ENCODE measurements around the gene ICE1. TPM values are rescaled to one million over a fixed set of nuclear protein-coding genes. Genes with fewer than 3 reads are reported as not detected.
A peak's percentile ranks its signal among the peaks of the same experiment; 100 is the strongest.

Gene ICE1
- total RNA-seq, 1 experiment from 2014 or later = 48.9 TPM

DNA sequence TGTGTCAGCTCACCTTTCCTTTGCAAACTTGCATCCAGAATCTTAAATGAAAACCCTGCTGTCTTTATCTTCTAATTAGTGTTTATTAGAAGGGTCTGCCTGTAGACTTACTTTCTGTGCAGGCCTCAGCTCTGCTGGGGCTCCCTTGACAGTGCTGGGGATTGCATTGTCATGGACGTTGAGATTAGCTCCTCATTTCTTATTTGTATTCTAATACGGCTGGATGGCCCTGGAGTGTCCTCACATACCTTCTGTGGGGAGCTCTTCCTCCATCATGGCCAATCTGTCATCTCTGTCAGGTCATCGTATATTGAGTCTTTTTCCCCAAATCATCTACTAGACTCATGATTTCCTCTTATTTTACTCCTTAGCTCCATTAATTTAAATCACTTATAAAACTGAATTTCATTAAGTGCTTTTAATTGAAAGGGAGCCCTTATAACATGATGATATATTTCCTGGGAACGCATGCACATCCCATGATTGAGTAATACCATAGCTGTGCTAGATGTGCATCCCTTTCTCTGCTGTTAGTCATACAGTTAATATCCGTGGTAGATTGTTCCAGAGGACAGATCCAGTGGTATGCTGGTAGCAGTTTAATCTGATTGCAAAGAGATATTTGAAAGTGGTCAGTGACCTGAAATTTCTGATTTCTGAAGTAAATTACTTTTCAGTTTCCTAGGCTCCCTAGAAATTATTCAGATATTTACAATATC, 61.6 kb downstream of the ICE1 start:
- DNase-seq (ENCODE audit: low spot score) = no peak
- POLR2A ChIA-PET = interaction anchor here (0.5 kb wide), 1 partner anchor 11 kb away, joined by 3 read pairs; no protein-coding TSS in a partner anchor

More for the DNA sequence above, 61.6 kb downstream of the ICE1 start:
- peak overlapping the region; percentile 33; the same call in 1 of the 2 replicates for H3K27ac Mint-ChIP-seq
- H3K9me3 Mint-ChIP-seq = peaks cover 6% of the 10 kb centered on the region
- peaks cover 12% of the 10 kb centered on the region for H3K4me1 Mint-ChIP-seq
- H3K36me3 Mint-ChIP-seq = peaks cover 21% of the 10 kb centered on the region
- H3K4me3 Mint-ChIP-seq = no peak overlapping the region
- TF ChIP-seq GTF2I (CRISPR knock-in tag; conservative IDR thresholded peaks at IDR 0.05) (no peak), MXD4 (CRISPR knock-in tag; IDR thresholded peaks at IDR 0.05; ENCODE audit: borderline replicate concordance) (no peak), ZNF416 (CRISPR knock-in tag; IDR thresholded peaks at IDR 0.05) (no peak), NFYB (CRISPR knock-in tag; conservative IDR thresholded peaks at IDR 0.05; ENCODE audit: low read depth) (no peak), ATF1 (CRISPR knock-in tag; IDR thresholded peaks at IDR 0.05) (no peak), GRHL2 (CRISPR knock-in tag; IDR thresholded peaks at IDR 0.05; ENCODE audit: insufficient replicate concordance, severe bottlenecking) (no peak), KAT7 (CRISPR knock-in tag; IDR thresholded peaks at IDR 0.05; ENCODE audit: borderline replicate concordance) (no peak), FOXJ3 (CRISPR knock-in tag; IDR thresholded peaks at IDR 0.05; ENCODE audit: borderline replicate concordance) (no peak), ELF4 (CRISPR knock-in tag; IDR thresholded peaks at IDR 0.05; ENCODE audit: low read depth) (no peak), TCF7 (CRISPR knock-in tag; IDR thresholded peaks at IDR 0.05; ENCODE audit: low read depth) (no peak), ZBTB21 (CRISPR knock-in tag; IDR thresholded peaks at IDR 0.05; ENCODE audit: borderline replicate concordance) (no peak), OVOL2 (CRISPR knock-in tag; IDR thresholded peaks at IDR 0.05; ENCODE audit: borderline replicate concordance) (no peak), NR3C1 (CRISPR knock-in tag; conservative IDR thresholded peaks at IDR 0.05; ENCODE audit: low read depth) (no peak), ZNF138 (CRISPR knock-in tag; conservative IDR thresholded peaks at IDR 0.05) (no peak), CBFB (CRISPR knock-in tag; IDR thresholded peaks at IDR 0.05; ENCODE audit: low read depth) (no peak)
- TF ChIP-seq, protein P1, sequence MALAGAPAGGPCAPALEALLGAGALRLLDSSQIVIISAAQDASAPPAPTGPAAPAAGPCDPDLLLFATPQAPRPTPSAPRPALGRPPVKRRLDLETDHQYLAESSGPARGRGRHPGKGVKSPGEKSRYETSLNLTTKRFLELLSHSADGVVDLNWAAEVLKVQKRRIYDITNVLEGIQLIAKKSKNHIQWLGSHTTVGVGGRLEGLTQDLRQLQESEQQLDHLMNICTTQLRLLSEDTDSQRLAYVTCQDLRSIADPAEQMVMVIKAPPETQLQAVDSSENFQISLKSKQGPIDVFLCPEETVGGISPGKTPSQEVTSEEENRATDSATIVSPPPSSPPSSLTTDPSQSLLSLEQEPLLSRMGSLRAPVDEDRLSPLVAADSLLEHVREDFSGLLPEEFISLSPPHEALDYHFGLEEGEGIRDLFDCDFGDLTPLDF (CRISPR knock-in tag; IDR thresholded peaks at IDR 0.05) = no peak
- TF ChIP-seq, protein P2, sequence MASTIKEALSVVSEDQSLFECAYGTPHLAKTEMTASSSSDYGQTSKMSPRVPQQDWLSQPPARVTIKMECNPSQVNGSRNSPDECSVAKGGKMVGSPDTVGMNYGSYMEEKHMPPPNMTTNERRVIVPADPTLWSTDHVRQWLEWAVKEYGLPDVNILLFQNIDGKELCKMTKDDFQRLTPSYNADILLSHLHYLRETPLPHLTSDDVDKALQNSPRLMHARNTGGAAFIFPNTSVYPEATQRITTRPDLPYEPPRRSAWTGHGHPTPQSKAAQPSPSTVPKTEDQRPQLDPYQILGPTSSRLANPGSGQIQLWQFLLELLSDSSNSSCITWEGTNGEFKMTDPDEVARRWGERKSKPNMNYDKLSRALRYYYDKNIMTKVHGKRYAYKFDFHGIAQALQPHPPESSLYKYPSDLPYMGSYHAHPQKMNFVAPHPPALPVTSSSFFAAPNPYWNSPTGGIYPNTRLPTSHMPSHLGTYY (CRISPR knock-in tag; IDR thresholded peaks at IDR 0.05) = no peak
- TF ChIP-seq, protein P3, sequence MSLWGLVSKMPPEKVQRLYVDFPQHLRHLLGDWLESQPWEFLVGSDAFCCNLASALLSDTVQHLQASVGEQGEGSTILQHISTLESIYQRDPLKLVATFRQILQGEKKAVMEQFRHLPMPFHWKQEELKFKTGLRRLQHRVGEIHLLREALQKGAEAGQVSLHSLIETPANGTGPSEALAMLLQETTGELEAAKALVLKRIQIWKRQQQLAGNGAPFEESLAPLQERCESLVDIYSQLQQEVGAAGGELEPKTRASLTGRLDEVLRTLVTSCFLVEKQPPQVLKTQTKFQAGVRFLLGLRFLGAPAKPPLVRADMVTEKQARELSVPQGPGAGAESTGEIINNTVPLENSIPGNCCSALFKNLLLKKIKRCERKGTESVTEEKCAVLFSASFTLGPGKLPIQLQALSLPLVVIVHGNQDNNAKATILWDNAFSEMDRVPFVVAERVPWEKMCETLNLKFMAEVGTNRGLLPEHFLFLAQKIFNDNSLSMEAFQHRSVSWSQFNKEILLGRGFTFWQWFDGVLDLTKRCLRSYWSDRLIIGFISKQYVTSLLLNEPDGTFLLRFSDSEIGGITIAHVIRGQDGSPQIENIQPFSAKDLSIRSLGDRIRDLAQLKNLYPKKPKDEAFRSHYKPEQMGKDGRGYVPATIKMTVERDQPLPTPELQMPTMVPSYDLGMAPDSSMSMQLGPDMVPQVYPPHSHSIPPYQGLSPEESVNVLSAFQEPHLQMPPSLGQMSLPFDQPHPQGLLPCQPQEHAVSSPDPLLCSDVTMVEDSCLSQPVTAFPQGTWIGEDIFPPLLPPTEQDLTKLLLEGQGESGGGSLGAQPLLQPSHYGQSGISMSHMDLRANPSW (CRISPR knock-in tag; conservative IDR thresholded peaks at IDR 0.05; ENCODE audit: low read depth) = no peak
- TF ChIP-seq, protein P4, sequence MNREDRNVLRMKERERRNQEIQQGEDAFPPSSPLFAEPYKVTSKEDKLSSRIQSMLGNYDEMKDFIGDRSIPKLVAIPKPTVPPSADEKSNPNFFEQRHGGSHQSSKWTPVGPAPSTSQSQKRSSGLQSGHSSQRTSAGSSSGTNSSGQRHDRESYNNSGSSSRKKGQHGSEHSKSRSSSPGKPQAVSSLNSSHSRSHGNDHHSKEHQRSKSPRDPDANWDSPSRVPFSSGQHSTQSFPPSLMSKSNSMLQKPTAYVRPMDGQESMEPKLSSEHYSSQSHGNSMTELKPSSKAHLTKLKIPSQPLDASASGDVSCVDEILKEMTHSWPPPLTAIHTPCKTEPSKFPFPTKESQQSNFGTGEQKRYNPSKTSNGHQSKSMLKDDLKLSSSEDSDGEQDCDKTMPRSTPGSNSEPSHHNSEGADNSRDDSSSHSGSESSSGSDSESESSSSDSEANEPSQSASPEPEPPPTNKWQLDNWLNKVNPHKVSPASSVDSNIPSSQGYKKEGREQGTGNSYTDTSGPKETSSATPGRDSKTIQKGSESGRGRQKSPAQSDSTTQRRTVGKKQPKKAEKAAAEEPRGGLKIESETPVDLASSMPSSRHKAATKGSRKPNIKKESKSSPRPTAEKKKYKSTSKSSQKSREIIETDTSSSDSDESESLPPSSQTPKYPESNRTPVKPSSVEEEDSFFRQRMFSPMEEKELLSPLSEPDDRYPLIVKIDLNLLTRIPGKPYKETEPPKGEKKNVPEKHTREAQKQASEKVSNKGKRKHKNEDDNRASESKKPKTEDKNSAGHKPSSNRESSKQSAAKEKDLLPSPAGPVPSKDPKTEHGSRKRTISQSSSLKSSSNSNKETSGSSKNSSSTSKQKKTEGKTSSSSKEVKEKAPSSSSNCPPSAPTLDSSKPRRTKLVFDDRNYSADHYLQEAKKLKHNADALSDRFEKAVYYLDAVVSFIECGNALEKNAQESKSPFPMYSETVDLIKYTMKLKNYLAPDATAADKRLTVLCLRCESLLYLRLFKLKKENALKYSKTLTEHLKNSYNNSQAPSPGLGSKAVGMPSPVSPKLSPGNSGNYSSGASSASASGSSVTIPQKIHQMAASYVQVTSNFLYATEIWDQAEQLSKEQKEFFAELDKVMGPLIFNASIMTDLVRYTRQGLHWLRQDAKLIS (CRISPR knock-in tag; IDR thresholded peaks at IDR 0.05; ENCODE audit: borderline replicate concordance) = no peak
- TF ChIP-seq, protein P5, sequence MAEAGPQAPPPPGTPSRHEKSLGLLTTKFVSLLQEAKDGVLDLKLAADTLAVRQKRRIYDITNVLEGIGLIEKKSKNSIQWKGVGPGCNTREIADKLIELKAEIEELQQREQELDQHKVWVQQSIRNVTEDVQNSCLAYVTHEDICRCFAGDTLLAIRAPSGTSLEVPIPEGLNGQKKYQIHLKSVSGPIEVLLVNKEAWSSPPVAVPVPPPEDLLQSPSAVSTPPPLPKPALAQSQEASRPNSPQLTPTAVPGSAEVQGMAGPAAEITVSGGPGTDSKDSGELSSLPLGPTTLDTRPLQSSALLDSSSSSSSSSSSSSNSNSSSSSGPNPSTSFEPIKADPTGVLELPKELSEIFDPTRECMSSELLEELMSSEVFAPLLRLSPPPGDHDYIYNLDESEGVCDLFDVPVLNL (CRISPR knock-in tag; IDR thresholded peaks at IDR 0.05; ENCODE audit: borderline replicate concordance, low read depth) = no peak
- no peaks in the 10 kb centered on the region for H3K27me3 Mint-ChIP-seq (ENCODE audit: low read depth)
- ATAC-seq = peak; percentile 93
- CTCF ChIA-PET = interaction anchor here (0.8 to 1.7 kb wide), 4 partner anchors 18 to 616 kb away, joined by 3 to 6 read pairs (median 5); no protein-coding TSS in a partner anchor

All from WTC11 (cell line).